ENCODE results near the gene ANXA8L1.
"Not testable (repeated sequence)": the region's sequence is repeated elsewhere in the genome, so short reads cannot be mapped to it uniquely, and the experiment has no call there.

The ANXA8L1 gene

GRCh38 chr10:46398212-46398886 is 22.8 kb downstream of the ANXA8L1 start:
- not testable (repeated sequence) for DNase-seq

- DNase-seq = not testable (repeated sequence)
Measured at GRCh38 chr10:46409556-46409955, 34.0 kb downstream of the ANXA8L1 start.

GRCh38 chr10:46411123-46411522 is 35.5 kb downstream of the ANXA8L1 start:
- DNase-seq = not testable (repeated sequence)

GRCh38 chr10:46412665-46413064 is 37.1 kb downstream of the ANXA8L1 start:
- DNase-seq = not testable (repeated sequence)

GRCh38 chr10:46415291-46415690 is 39.7 kb downstream of the ANXA8L1 start:
- not testable (repeated sequence) for DNase-seq

GRCh38 chr10:46418283-46418682 is 42.7 kb downstream of the ANXA8L1 start:
- not testable (repeated sequence) for DNase-seq

GRCh38 chr10:46419570-46420379 is 44.2 kb downstream of the ANXA8L1 start:
- DNase-seq = not testable (repeated sequence)

- DNase-seq = not testable (repeated sequence)
Measured at GRCh38 chr10:46423550-46423949, 48.0 kb downstream of the ANXA8L1 start.

GRCh38 chr10:46440942-46441341 is 65.4 kb downstream of the ANXA8L1 start:
- not testable (repeated sequence) for DNase-seq

Data from DMS153 (cell line).